SK-N-MC (cell line): ENCODE data around the gene CCR5AS.

ENCODE experiments used
- DNase-seq: peaks from one replicate; pipeline ENCODE4 v3.0.0-alpha.2; 2011; ENCODE audit warnings: low read depth, low spot score
- H3K27ac ChIP-seq: fragments of 200-600 bp; sonication (generic); 2 replicates; pipeline ENCODE4 v1.5.1; 2016; ENCODE audit warnings: mixed run types
- H3K36me3 ChIP-seq: fragments of 200-600 bp; sonication (generic); 2 replicates; pipeline ENCODE4 v1.6.1; 2017; ENCODE audit warnings: antibody characterized with exemption, low read length, mixed read lengths; ENCODE audit not compliant: insufficient read depth
- H3K4me3 ChIP-seq: fragments of 200-600 bp; sonication (generic); 2 replicates; pipeline ENCODE4 v1.5.1; 2016
- H3K9ac ChIP-seq: fragments of 200-600 bp; sonication (generic); 2 replicates; pipeline ENCODE4 v1.8.0; 2017; ENCODE audit warnings: mixed run types, mixed read lengths; ENCODE audit not compliant: insufficient read length
- H3K9me3 ChIP-seq: fragments of 200-600 bp; sonication (generic); 2 replicates; pipeline ENCODE4 v1.6.1; 2017; ENCODE audit warnings: low read depth, mild to moderate bottlenecking, antibody characterized with exemption, low read length, moderate library complexity, mixed read lengths
- EZH2 ChIP-seq: fragments of 200-600 bp; sonication (generic); IDR thresholded peaks from one replicate; pipeline ENCODE4 v1.6.1; 2017; ENCODE audit warnings: antibody characterized with exemption
- FOXP2 ChIP-seq: optimal IDR thresholded peaks from 2 replicates; pipeline ENCODE3; 2011; ENCODE audit warnings: mild to moderate bottlenecking, moderate library complexity; ENCODE audit not compliant: insufficient read depth; ENCODE audit errors: extremely low read length, control extremely low read depth
- POLR2AphosphoS5 ChIP-seq: IDR thresholded peaks from 2 replicates; pipeline ENCODE4 v1.6.1; 2012; ENCODE audit warnings: mild to moderate bottlenecking, low read depth, low read length, borderline replicate concordance

CCR5AS gene

GRCh38 chr3:46367811-46368210 is 39.1 kb downstream of the CCR5AS start:
- no peak for TF ChIP-seq FOXP2
- TF ChIP-seq POLR2AphosphoS5, result no peak
- TF ChIP-seq EZH2, result no peak
- Histone ChIP-seq H3K36me3 (no peaks in the 10 kb centered on the region), H3K4me3 (no peak overlapping the region), H3K9ac (no peak overlapping the region), H3K27ac (no peak overlapping the region), H3K9me3 (no peaks in the 10 kb centered on the region)
- DNase-seq, result no peak

- Histone ChIP-seq H3K9ac (no peak overlapping the region), H3K27ac (no peak overlapping the region), H3K36me3 (no peaks in the 10 kb centered on the region), H3K9me3 (no peaks in the 10 kb centered on the region), H3K4me3 (no peak overlapping the region)
- no peak for DNase-seq
- no peak for TF ChIP-seq POLR2AphosphoS5
- no peak for TF ChIP-seq FOXP2
- TF ChIP-seq EZH2, result no peak
These were observed 40.9 kb downstream of the CCR5AS start for GRCh38 chr3:46365737-46366524.

GRCh38 chr3:46365041-46365440 is 41.8 kb downstream of the CCR5AS start:
- TF ChIP-seq EZH2 (no peak), FOXP2 (no peak), POLR2AphosphoS5 (no peak)
- no peak overlapping the region for H3K9ac ChIP-seq
- H3K27ac ChIP-seq, result no peak overlapping the region
- no peaks in the 10 kb centered on the region for H3K9me3 ChIP-seq
- H3K4me3 ChIP-seq, result no peak overlapping the region
- no peaks in the 10 kb centered on the region for H3K36me3 ChIP-seq
- no peak for DNase-seq

- Histone ChIP-seq H3K36me3 (no peaks in the 10 kb centered on the region), H3K27ac (no peak overlapping the region), H3K9ac (no peak overlapping the region), H3K4me3 (no peak overlapping the region), H3K9me3 (no peaks in the 10 kb centered on the region)
- no peak for DNase-seq
- TF ChIP-seq POLR2AphosphoS5 (no peak), EZH2 (no peak), FOXP2 (no peak)
These were observed 45.2 kb downstream of the CCR5AS start for GRCh38 chr3:46361408-46362283.

- Histone ChIP-seq H3K9me3 (no peaks in the 10 kb centered on the region), H3K4me3 (no peak overlapping the region), H3K36me3 (no peaks in the 10 kb centered on the region), H3K27ac (no peak overlapping the region), H3K9ac (no peak overlapping the region)
- TF ChIP-seq POLR2AphosphoS5, result no peak
- TF ChIP-seq EZH2, result no peak
- no peak for TF ChIP-seq FOXP2
- no peak for DNase-seq
These were observed 46.0 kb downstream of the CCR5AS start for GRCh38 chr3:46360907-46361306.

- Histone ChIP-seq H3K27ac (no peak overlapping the region), H3K4me3 (no peak overlapping the region), H3K9ac (no peak overlapping the region), H3K9me3 (no peaks in the 10 kb centered on the region), H3K36me3 (no peaks in the 10 kb centered on the region)
- no peak for TF ChIP-seq FOXP2
- no peak for TF ChIP-seq EZH2
- no peak for TF ChIP-seq POLR2AphosphoS5
- no peak for DNase-seq
These were observed 47.0 kb downstream of the CCR5AS start for GRCh38 chr3:46359733-46360493.

- H3K4me3 ChIP-seq, result no peak overlapping the region
- no peaks in the 10 kb centered on the region for H3K9me3 ChIP-seq
- no peak overlapping the region for H3K9ac ChIP-seq
- no peak overlapping the region for H3K27ac ChIP-seq
- H3K36me3 ChIP-seq, result no peaks in the 10 kb centered on the region
- DNase-seq, result no peak
- TF ChIP-seq POLR2AphosphoS5 (no peak), FOXP2 (no peak), EZH2 (no peak)
These were observed 48.4 kb downstream of the CCR5AS start for GRCh38 chr3:46358466-46358865.

- no peak for DNase-seq
- no peak for TF ChIP-seq FOXP2
- Histone ChIP-seq H3K9me3 (no peaks in the 10 kb centered on the region), H3K9ac (no peak overlapping the region), H3K36me3 (no peaks in the 10 kb centered on the region), H3K27ac (no peak overlapping the region), H3K4me3 (no peak overlapping the region)
These were observed 50.0 kb downstream of the CCR5AS start for GRCh38 chr3:46356909-46357308.
